HG03432 (cell line): ENCODE data around the gene BBOX1.
"Not testable (repeated sequence)": the region's sequence is repeated elsewhere in the genome, so short reads cannot be mapped to it uniquely, and the experiment has no call there.

ENCODE experiments used
- ATAC-seq: cut with Tn5 transposase; IDR thresholded peaks from one replicate; pipeline ENCODE4 v1.9.1; 2021; ENCODE audit warnings: mild to moderate bottlenecking, moderate library complexity; ENCODE audit not compliant: unreplicated experiment

BBOX1 gene

GRCh38 chr11:27040302-27041115, at the start of gene BBOX1:
Gene BBOX1, plus strand, starts transcription at chr11:27040815. Its CDS starts 14,616 bp downstream, at chr11:27055431.
- ATAC-seq, result no peak

DNA sequence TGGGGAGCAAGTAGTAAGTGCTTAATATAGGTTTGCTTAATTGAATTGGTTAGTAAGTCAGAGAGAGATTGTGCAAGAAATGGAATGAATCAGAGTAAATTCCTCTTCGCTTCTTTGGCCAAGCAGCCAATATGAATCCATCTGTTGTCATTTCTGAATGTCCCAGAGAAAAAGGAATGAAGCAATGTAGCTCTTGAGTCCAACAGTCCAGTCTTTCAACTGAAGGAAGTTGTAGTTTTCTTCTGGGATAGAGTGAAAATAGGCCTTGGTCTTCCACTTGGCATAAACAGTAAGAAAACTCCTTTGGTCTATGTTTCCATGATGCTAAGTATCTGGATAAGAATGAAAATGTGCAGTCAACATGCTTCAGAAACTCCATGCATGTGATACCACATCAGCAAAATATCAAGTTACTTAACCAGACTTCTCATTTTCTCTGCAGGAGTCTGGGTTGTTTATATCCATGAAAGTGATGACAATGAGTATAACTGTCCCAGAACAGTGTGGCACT, 48.5 kb upstream of the BBOX1 start:
- ATAC-seq, result no peak

- ATAC-seq, result no peak
Observed at GRCh38 chr11:26993965-26994457, 46.6 kb upstream of the BBOX1 start, which contains the start of gene FIBIN. Gene FIBIN, plus strand, starts transcription at chr11:26994112. Its CDS starts 415 bp downstream, at chr11:26994527.

- no peak for ATAC-seq
Observed at GRCh38 chr11:26994631-26995095, 46.0 kb upstream of the BBOX1 start.

DNA sequence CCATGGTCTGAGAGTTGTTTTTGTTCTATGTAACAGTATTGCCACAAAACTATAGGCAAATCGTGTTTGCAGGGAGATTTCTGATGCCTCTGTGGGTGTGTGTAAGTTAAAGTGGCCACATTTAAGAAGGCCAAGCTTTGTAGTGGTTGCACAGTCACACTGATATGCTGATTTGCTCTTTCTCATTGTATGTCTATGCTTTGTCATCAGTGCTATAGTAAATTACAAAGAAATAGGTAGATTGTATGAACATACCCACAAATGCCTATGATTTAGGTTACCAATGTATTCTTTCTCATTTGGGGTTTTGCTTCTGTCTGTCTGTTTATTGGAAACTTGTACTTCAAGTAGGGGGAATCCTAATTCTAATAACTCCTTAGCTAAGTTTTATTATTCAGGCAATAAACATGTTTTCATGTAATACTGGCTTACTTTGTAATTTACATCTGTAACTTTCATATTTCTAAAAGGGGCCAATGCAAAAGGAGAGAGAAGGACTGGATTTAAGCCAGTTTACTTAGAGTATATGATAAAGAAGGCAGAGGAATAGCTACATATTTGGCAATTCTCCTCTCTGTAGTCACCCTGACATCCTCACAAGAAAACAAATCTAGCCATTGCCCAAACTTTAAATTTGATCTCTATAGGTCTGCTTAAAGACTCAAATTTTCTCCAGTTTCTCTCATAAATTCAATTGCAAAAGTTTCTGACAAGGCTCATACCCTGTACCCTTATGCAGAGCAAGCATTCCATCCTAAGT, 44.7 kb upstream of the BBOX1 start:
- no peak for ATAC-seq

DNA sequence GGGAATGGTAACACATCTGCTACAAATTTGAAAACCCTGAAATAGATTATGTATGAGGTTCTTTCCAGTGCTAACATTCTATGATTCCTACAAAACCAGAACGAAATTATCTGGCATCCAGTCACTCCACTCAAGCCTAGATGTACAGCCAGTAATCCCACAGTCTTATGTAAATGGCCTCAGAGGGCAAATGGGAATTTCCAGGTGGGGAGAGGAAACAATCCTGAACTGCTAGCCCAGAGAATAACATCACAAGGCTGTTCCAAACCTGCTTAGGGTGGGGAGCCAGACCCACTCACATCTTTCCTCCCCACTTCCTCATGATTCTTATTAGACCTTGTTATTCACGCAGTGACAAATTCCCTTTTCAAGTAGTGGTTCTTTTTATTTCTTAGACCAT, 43.2 kb upstream of the BBOX1 start:
- no peak for ATAC-seq

- not testable (repeated sequence) for ATAC-seq
Observed at GRCh38 chr11:27001136-27001730, 39.4 kb upstream of the BBOX1 start.

- ATAC-seq, result no peak
Observed at GRCh38 chr11:27002431-27002830, 38.2 kb upstream of the BBOX1 start.

- no peak for ATAC-seq
Observed at GRCh38 chr11:27002838-27003237, 37.8 kb upstream of the BBOX1 start.

- no peak for ATAC-seq
Observed at GRCh38 chr11:27004103-27004502, 36.5 kb upstream of the BBOX1 start.

- ATAC-seq, result no peak
Observed at GRCh38 chr11:27008811-27009535, 31.6 kb upstream of the BBOX1 start.

- no peak for ATAC-seq
Observed at GRCh38 chr11:27011560-27012233, 28.9 kb upstream of the BBOX1 start.

DNA sequence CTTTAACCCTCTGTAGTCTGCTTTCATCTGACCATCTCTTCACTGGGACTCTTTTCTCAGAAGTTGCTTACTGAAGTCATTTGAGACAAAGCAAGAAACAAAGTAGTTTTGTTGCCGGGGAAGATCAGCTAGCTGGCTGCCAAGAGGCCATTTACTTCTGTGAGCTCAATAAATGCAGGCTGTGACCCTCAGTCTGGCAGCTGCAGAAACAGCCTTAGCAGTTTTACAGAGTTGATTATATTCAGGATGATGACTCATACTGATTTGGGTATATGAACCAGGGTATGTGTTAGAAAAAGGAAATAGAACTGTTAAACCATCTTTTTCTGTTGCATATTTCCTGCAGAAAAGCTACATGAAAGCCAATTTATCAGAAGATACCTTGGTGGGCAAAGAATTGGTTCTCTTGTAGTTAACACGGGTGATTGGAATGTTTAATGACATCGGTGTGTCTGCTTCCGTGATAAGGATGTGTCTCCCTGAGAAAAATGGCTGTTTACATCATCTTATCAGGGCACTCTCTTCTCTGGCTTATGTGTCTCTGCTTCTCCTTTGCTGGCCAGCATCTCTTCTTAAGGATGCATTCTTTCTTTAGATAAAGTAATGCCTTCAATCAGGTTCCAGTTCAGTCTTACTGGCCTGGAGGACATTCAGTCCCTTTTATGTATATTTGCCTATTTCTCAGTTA, 28.2 kb upstream of the BBOX1 start:
- ATAC-seq, result peak; percentile 60

DNA sequence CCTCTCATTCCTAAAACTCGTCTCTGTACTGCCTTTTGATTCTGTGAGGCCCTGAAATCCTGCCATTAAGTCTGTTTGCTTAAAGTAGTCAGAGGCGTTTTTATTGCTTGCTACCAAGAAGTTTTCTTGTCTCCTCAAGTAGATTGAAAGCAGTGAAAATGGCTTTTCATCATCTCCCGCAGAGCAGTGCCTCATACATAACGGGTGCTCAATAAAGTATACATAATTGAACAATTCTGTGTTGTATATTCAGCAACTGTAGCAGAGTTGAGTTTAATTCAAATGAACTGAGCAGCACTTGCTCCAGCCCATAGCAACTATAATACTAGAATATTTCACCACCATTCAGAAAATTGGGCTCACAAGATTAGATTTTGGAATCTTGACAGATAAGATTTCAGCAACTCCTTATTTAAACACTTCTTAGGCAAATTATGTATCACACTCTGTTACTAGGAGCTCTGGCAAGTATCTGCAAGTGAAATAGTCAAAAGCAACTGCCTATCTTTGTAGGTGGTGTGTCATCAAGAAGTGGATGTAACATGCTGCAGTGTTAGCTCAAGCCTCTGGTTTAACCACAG, 26.7 kb upstream of the BBOX1 start:
- no peak for ATAC-seq

DNA sequence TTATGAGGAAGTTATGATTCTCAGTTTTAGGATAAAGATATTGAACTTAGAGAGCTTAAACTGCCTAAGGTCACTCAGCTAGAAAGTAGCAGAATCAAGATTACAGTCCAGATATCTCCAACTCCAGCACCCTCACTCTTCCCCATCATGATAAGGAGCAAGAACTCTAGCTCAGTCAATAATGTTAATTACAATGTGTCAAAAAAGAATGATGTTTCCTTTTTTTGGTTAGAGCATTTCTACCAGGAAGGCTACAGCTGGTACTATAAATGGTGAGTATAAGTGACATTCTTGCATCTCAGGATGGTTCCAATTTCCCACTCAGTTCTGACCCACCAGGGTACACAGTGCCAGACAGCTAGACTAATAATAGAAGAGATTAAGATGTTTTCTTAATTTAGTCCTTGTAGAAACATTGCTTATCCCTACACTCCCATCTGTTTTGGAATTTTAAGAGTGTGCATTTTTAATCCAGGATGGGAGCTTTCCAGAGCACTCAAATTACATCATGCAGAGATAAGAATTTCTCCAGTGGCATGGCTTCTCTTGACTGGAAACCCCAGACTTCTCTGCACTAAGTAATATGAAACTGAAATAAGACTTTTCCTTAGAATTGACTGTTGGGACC, 21.6 kb upstream of the BBOX1 start:
- no peak for ATAC-seq

GRCh38 chr11:27020751-27021150, 19.9 kb upstream of the BBOX1 start:
- no peak for ATAC-seq

DNA sequence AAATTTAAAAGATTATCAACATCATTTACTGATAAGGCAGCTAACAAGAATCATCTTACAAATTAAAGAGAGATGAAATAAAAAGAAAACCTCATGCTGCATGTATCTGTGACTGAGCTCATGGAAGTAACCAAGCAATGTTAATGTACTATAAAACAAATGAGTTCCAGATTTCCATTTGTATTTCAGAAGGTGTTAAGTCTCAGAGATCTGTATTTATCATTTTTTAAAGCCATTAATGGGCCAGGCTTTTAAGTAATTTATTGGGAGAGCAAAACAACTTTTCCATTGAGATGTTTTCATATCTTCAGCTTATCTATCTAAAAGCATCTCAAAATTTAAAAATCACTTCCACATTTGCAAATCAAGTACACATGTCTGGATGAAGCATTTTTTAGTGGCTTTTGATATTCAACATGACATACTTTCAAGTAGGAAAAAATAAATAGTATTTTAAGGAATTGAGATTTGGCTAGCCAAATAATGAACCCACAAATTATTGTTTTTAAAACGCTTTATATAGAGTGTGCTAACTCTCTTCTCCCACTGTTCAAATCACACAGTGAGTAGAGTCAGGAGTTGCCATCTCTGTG, 17.9 kb upstream of the BBOX1 start:
- no peak for ATAC-seq

- ATAC-seq, result no peak
Observed at GRCh38 chr11:27024865-27025264, 15.8 kb upstream of the BBOX1 start.
